ENCODE data around the gene WDTC1. TPM values are rescaled to one million over a fixed set of nuclear protein-coding genes. Genes with fewer than 3 reads are reported as not detected.

WDTC1 gene
- total RNA-seq, 6 experiments from 2014 or later = 26.2 to 30.3 (median 28.0) TPM

GRCh38 chr1:27321813-27322568, 87.6 kb downstream of the WDTC1 start, which contains the start of gene TMEM222:
TSS of gene TMEM222 (plus strand) at chr1:27322163. CDS start at chr1:27322198, 35 bp downstream.
- peak within 1 kb of the TSS; percentile 88 for H3K27ac Mint-ChIP-seq
- H3K4me1 Mint-ChIP-seq (ENCODE audit: low read depth) = peaks cover 55% of the 10 kb centered on the region
- no peaks in the 10 kb centered on the region for H3K9me3 Mint-ChIP-seq
- DNase-seq = peak; percentile 95
- peaks cover 22% of the 10 kb centered on the region for H3K36me3 Mint-ChIP-seq (ENCODE audit: low read depth)
- peak; percentile 65 for TF ChIP-seq CTCF (IDR thresholded peaks at IDR 0.05)
- H3K4me3 Mint-ChIP-seq = peak within 1 kb of the TSS; percentile 94
- H3K27me3 Mint-ChIP-seq (ENCODE audit: insufficient read depth) = peaks cover 1% of the 10 kb centered on the region

- Mint-ChIP-seq H3K27ac (peak overlapping the region; percentile 88), H3K27me3 (ENCODE audit: insufficient read depth) (peaks cover 1% of the 10 kb centered on the region)
- no peak for DNase-seq
Observed at GRCh38 chr1:27322569-27323240, 88.3 kb downstream of the WDTC1 start.

DNA sequence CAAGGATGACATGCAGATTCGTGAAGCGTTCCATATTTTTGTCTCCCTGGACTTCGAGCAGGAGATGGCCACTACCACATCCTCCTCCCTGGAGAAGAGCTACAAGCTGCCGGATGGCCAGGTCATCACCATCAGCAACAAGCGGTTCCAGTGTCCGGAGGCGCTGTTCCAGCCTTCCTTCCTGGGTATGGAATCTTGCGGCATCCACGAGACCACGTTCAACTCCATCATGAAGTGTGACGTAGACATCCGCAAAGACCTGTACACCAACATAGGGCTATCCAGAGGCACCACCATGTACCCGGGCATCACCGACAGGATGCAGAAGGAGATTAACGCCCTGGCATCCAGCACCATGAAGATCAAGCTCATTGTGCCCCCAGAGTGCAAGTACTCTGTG, 90.9 kb downstream of the WDTC1 start:
- H3K27ac Mint-ChIP-seq = no peak overlapping the region
- DNase-seq = no peak
- H3K36me3 Mint-ChIP-seq (ENCODE audit: low read depth) = peaks cover 22% of the 10 kb centered on the region
- TF ChIP-seq CTCF (IDR thresholded peaks at IDR 0.05) = no peak
- peaks cover 47% of the 10 kb centered on the region for H3K4me1 Mint-ChIP-seq (ENCODE audit: low read depth)
- no peaks in the 10 kb centered on the region for H3K9me3 Mint-ChIP-seq
- no peak overlapping the region for H3K4me3 Mint-ChIP-seq
- H3K27me3 Mint-ChIP-seq (ENCODE audit: insufficient read depth) = no peaks in the 10 kb centered on the region; the same call in 1 of the 2 replicates

More at GRCh38 chr1:27322569-27323240, 88.3 kb downstream of the WDTC1 start:
- no peak for TF ChIP-seq CTCF (IDR thresholded peaks at IDR 0.05)
- H3K36me3 Mint-ChIP-seq (ENCODE audit: low read depth) = peaks cover 22% of the 10 kb centered on the region
- H3K9me3 Mint-ChIP-seq = no peaks in the 10 kb centered on the region
- peaks cover 55% of the 10 kb centered on the region for H3K4me1 Mint-ChIP-seq (ENCODE audit: low read depth)
- H3K4me3 Mint-ChIP-seq = peak overlapping the region; percentile 94

DNA sequence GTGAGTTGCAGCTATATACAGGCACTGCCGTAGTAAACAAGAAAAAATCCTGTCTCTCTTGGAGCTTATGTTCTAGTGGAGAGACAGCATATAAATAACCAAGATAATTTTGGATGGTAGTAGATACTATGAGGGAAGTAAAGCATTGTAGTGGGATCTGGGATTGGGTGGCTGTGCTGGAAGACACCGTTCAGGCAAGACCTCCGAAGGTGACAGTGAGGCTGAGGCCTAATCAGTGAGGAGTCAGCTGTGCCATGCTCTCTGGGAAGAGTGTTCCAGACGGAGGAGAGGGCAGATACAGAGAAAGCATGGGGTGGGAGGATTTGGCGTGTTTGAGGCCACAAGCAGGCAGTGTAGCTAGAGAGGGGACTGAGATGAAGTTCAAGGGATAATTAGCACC, 93.5 kb downstream of the WDTC1 start:
- no peaks in the 10 kb centered on the region for H3K9me3 Mint-ChIP-seq
- H3K36me3 Mint-ChIP-seq (ENCODE audit: low read depth) = peaks cover 16% of the 10 kb centered on the region
- H3K27ac Mint-ChIP-seq = peak overlapping the region; percentile 1; the same call in 1 of the 2 replicates
- H3K27me3 Mint-ChIP-seq (ENCODE audit: insufficient read depth) = no peaks in the 10 kb centered on the region
- H3K4me3 Mint-ChIP-seq = no peak overlapping the region
- no peak for DNase-seq
- no peak for TF ChIP-seq CTCF (IDR thresholded peaks at IDR 0.05)
- H3K4me1 Mint-ChIP-seq (ENCODE audit: low read depth) = peaks cover 35% of the 10 kb centered on the region

DNA sequence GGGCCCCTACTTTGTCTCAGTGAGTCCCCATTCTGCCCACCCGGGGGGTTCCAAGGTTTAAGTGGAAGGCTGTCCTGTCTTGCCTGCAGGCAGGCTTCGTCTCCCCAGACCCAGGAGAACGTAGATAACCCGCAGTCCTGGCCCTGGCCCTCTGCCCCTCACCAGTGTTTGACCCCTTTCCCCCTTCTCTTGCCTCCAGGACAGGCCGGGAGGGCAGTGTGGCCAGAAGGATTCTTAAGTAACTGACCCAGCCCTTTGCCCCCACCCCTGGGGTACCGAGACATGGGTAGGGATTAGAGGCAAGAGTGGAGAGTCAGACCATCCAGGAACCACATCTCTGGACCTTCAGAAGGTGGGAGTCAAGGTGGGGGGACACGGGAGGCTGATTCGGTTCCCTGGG, 96.4 kb downstream of the WDTC1 start:
- peak overlapping the region; percentile 21; the same call in 1 of the 2 replicates for H3K27ac Mint-ChIP-seq
- no peaks in the 10 kb centered on the region for H3K9me3 Mint-ChIP-seq
- H3K36me3 Mint-ChIP-seq (ENCODE audit: low read depth) = peaks cover 4% of the 10 kb centered on the region; the same call in 1 of the 2 replicates
- H3K4me1 Mint-ChIP-seq (ENCODE audit: low read depth) = peaks cover 19% of the 10 kb centered on the region
- no peak overlapping the region for H3K4me3 Mint-ChIP-seq
- TF ChIP-seq CTCF (IDR thresholded peaks at IDR 0.05) = no peak
- no peaks in the 10 kb centered on the region; the same call in 1 of the 2 replicates for H3K27me3 Mint-ChIP-seq (ENCODE audit: insufficient read depth)
- DNase-seq = no peak
